GM23338 (cell line): ENCODE results near the gene GPR18. TPM values are rescaled to one million over a fixed set of nuclear protein-coding genes. Genes with fewer than 3 reads are reported as not detected.

Experiments used
- ATAC-seq: fragments of 200-7000 bp; cut with Tn5 transposase; 3 replicates; pipeline ENCODE4 v1.9.1; 2020
- DNase-seq: peaks from one replicate; pipeline ENCODE4 v3.0.0-alpha.2; 2015; ENCODE audit warnings: low spot score
- H2AFZ ChIP-seq: fragments of 200-600 bp; sonication (generic); 2 replicates; pipeline ENCODE4 v1.8.0; 2016; ENCODE audit warnings: antibody characterized with exemption, mild to moderate bottlenecking, moderate library complexity
- H3F3A ChIP-seq: fragments of 200-600 bp; sonication (generic); replicated peaks from 2 replicates; pipeline ENCODE4 v1.8.0; 2017; ENCODE audit warnings: antibody characterized with exemption, mixed run types, low read depth
- H3K27ac ChIP-seq: fragments of 200-600 bp; sonication (generic); 2 replicates; pipeline ENCODE4 v1.6.1; 2016; ENCODE audit warnings: low read depth
- H3K27me3 ChIP-seq: fragments of 200-600 bp; sonication (generic); 2 replicates; pipeline ENCODE4 v1.8.0; 2016; ENCODE audit warnings: mild to moderate bottlenecking, mixed run types, moderate library complexity; ENCODE audit not compliant: insufficient read depth
- H3K36me3 ChIP-seq: fragments of 200-600 bp; sonication (generic); 2 replicates; pipeline ENCODE4 v1.8.0; 2016; ENCODE audit warnings: mild to moderate bottlenecking; ENCODE audit not compliant: insufficient read depth
- H3K4me1 ChIP-seq: fragments of 200-600 bp; sonication (generic); 2 replicates; pipeline ENCODE4 v1.8.0; 2016; ENCODE audit warnings: mild to moderate bottlenecking, moderate library complexity; ENCODE audit not compliant: insufficient read depth
- H3K4me2 ChIP-seq: fragments of 200-600 bp; sonication (generic); 2 replicates; pipeline ENCODE4 v1.7.1; 2017; ENCODE audit warnings: mixed run types
- H3K4me3 ChIP-seq: fragments of 200-600 bp; sonication (generic); 2 replicates; pipeline ENCODE4 v1.6.1; 2016; ENCODE audit warnings: mixed run types
- H3K79me2 ChIP-seq: fragments of 200-600 bp; sonication (generic); replicated peaks from 2 replicates; pipeline ENCODE4 v1.8.0; 2017; ENCODE audit warnings: mild to moderate bottlenecking; ENCODE audit not compliant: insufficient read depth
- H3K9me2 ChIP-seq: fragments of 200-600 bp; sonication (generic); 2 replicates; pipeline ENCODE4 v1.8.0; 2017; ENCODE audit not compliant: insufficient read depth
- H4K20me1 ChIP-seq: fragments of 200-600 bp; sonication (generic); replicated peaks from 2 replicates; pipeline ENCODE4 v1.8.0; 2017; ENCODE audit warnings: mild to moderate bottlenecking; ENCODE audit not compliant: insufficient read depth
- H3K27ac Mint-ChIP-seq: 2 replicates; pipeline ENCODE4 v1.8.0; 2020; ENCODE audit warnings: inconsistent platforms, mild to moderate bottlenecking, moderate library complexity, mixed read lengths
- H3K27me3 Mint-ChIP-seq: 3 replicates; pipeline ENCODE4 v1.8.0; 2022; ENCODE audit warnings: low read depth, mild to moderate bottlenecking, moderate library complexity, mixed read lengths, inconsistent platforms; ENCODE audit not compliant: insufficient read depth, poor library complexity
- H3K36me3 Mint-ChIP-seq: 3 replicates; pipeline ENCODE4 v1.8.0; 2021; ENCODE audit warnings: low read depth, mild to moderate bottlenecking, inconsistent platforms, moderate library complexity, mixed read lengths
- H3K4me1 Mint-ChIP-seq: 3 replicates; pipeline ENCODE4 v1.8.0; 2020; ENCODE audit warnings: mild to moderate bottlenecking, inconsistent platforms, mixed read lengths
- H3K4me3 Mint-ChIP-seq: 3 replicates; pipeline ENCODE4 v1.8.0; 2021; ENCODE audit warnings: moderate library complexity, mild to moderate bottlenecking, inconsistent platforms, mixed read lengths
- H3K9me3 Mint-ChIP-seq: 3 replicates; pipeline ENCODE4 v1.8.0; 2020; ENCODE audit warnings: moderate library complexity, mild to moderate bottlenecking, inconsistent platforms, mixed read lengths
- CREB1 ChIP-seq: fragments of 250-450 bp; sonication (Bioruptor Pico); IDR thresholded peaks from 2 replicates; pipeline ENCODE4 v1.5.0; 2020; ENCODE audit warnings: low read depth, mild to moderate bottlenecking, moderate library complexity
- EZH2phosphoT487 ChIP-seq: fragments of 200-600 bp; sonication (generic); IDR thresholded peaks from one replicate; pipeline ENCODE4 v1.8.1; 2018; ENCODE audit warnings: antibody characterized with exemption; ENCODE audit not compliant: unreplicated experiment
- JUNB ChIP-seq: IDR thresholded peaks from one replicate; pipeline ENCODE4 v1.6.1; 2016; ENCODE audit warnings: antibody characterized with exemption; ENCODE audit not compliant: unreplicated experiment
- NANOG ChIP-seq: IDR thresholded peaks from 2 replicates; pipeline ENCODE4 v1.6.1; 2016; ENCODE audit warnings: antibody characterized with exemption, borderline replicate concordance
- POLR2AphosphoS5 ChIP-seq: IDR thresholded peaks from 2 replicates; pipeline ENCODE4 v1.6.1; 2016; ENCODE audit warnings: antibody characterized with exemption, low read depth
- ZNF114 ChIP-seq: fragments of 250-450 bp; sonication (Bioruptor Pico); IDR thresholded peaks from 2 replicates; pipeline ENCODE4 v1.5.0; 2020; ENCODE audit warnings: mild to moderate bottlenecking, moderate library complexity
- ZNF331 ChIP-seq: fragments of 250-450 bp; sonication (Bioruptor Pico); IDR thresholded peaks from 2 replicates; pipeline ENCODE4 v1.5.0; 2020; ENCODE audit warnings: low read depth, mild to moderate bottlenecking, moderate library complexity
- polyA plus RNA-seq: library from polyadenylated mRNA; unstranded; fragments of >200 nt; fragmentation: Nextera tagmentation; extraction: Ambion mirVana; gene quantifications from 2 replicates; pipeline ENCODE4 v1.2.1, GENCODE V29; 2016
- total RNA-seq: library from RNA; depleted of rRNA; stranded (reverse); fragments of >200 nt; shearing (Covaris generic); gene quantifications from 2 replicates; pipeline ENCODE4 v1.2.3, GENCODE V29; 2014
- TF ChIP-seq, protein P1 (sequence below): fragments of 250-450 bp; sonication (Bioruptor Pico); IDR thresholded peaks from 2 replicates; pipeline ENCODE4 v1.5.0; 2020; ENCODE audit warnings: mild to moderate bottlenecking, moderate library complexity
- TF ChIP-seq, protein P2 (sequence below): IDR thresholded peaks from 2 replicates; pipeline ENCODE4 v1.6.1; 2016; ENCODE audit warnings: antibody characterized with exemption
- TF ChIP-seq, protein P3 (sequence below), 2 experiments: fragments of 200-600 bp in 1 of 2; sonication (generic) in 1 of 2; conservative IDR thresholded peaks; 2 replicates each; pipeline versions ENCODE4 v1.5.1 to v1.6.1; 2016 to 2017; ENCODE audit warnings: antibody characterized with exemption in 2 of 2, low read depth in 2 of 2, mild to moderate bottlenecking in 2 of 2, moderate library complexity in 1 of 2
- TF ChIP-seq, protein P4 (sequence below): IDR thresholded peaks from one replicate; pipeline ENCODE4 v1.6.1; 2018; ENCODE audit warnings: antibody characterized with exemption; ENCODE audit not compliant: unreplicated experiment

The GPR18 gene
- total and polyA plus RNA-seq, 2 experiments from 2014 or later: 2.6 TPM; not detected in 1

DNA sequence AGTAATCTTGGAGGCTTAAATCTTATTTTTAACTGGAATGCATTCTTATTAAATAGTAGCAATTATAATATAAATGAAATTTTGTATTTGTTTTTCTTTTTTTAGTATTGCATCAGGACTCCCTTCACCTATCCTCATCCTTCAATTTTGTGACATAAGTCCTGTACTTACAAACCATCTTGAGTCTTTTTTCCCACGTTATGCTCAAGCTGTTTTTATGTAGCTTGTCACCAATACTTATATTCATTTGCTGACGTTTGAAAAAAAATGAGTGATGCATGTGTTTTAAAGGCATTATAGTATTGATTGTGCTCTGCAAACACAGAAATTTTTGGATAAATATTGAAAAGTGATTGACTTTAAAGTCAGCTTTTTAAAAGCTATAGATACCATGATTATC lies 888 bp downstream of the GPR18 start (continued):
- TF ChIP-seq, protein P1, sequence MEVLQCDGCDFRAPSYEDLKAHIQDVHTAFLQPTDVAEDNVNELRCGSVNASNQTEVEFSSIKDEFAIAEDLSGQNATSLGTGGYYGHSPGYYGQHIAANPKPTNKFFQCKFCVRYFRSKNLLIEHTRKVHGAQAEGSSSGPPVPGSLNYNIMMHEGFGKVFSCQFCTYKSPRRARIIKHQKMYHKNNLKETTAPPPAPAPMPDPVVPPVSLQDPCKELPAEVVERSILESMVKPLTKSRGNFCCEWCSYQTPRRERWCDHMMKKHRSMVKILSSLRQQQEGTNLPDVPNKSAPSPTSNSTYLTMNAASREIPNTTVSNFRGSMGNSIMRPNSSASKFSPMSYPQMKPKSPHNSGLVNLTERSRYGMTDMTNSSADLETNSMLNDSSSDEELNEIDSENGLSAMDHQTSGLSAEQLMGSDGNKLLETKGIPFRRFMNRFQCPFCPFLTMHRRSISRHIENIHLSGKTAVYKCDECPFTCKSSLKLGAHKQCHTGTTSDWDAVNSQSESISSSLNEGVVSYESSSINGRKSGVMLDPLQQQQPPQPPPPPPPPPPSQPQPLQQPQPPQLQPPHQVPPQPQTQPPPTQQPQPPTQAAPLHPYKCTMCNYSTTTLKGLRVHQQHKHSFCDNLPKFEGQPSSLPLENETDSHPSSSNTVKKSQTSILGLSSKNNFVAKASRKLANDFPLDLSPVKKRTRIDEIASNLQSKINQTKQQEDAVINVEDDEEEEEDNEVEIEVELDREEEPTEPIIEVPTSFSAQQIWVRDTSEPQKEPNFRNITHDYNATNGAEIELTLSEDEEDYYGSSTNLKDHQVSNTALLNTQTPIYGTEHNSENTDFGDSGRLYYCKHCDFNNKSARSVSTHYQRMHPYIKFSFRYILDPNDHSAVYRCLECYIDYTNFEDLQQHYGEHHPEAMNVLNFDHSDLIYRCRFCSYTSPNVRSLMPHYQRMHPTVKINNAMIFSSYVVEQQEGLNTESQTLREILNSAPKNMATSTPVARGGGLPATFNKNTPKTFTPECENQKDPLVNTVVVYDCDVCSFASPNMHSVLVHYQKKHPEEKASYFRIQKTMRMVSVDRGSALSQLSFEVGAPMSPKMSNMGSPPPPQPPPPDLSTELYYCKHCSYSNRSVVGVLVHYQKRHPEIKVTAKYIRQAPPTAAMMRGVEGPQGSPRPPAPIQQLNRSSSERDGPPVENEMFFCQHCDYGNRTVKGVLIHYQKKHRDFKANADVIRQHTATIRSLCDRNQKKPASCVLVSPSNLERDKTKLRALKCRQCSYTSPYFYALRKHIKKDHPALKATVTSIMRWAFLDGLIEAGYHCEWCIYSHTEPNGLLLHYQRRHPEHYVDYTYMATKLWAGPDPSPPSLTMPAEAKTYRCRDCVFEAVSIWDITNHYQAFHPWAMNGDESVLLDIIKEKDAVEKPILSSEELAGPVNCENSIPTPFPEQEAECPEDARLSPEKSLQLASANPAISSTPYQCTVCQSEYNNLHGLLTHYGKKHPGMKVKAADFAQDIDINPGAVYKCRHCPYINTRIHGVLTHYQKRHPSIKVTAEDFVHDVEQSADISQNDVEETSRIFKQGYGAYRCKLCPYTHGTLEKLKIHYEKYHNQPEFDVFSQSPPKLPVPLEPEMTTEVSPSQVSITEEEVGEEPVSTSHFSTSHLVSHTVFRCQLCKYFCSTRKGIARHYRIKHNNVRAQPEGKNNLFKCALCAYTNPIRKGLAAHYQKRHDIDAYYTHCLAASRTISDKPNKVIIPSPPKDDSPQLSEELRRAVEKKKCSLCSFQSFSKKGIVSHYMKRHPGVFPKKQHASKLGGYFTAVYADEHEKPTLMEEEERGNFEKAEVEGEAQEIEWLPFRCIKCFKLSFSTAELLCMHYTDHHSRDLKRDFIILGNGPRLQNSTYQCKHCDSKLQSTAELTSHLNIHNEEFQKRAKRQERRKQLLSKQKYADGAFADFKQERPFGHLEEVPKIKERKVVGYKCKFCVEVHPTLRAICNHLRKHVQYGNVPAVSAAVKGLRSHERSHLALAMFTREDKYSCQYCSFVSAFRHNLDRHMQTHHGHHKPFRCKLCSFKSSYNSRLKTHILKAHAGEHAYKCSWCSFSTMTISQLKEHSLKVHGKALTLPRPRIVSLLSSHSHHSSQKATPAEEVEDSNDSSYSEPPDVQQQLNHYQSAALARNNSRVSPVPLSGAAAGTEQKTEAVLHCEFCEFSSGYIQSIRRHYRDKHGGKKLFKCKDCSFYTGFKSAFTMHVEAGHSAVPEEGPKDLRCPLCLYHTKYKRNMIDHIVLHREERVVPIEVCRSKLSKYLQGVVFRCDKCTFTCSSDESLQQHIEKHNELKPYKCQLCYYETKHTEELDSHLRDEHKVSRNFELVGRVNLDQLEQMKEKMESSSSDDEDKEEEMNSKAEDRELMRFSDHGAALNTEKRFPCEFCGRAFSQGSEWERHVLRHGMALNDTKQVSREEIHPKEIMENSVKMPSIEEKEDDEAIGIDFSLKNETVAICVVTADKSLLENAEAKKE (CRISPR knock-in tag): no peak

DNA sequence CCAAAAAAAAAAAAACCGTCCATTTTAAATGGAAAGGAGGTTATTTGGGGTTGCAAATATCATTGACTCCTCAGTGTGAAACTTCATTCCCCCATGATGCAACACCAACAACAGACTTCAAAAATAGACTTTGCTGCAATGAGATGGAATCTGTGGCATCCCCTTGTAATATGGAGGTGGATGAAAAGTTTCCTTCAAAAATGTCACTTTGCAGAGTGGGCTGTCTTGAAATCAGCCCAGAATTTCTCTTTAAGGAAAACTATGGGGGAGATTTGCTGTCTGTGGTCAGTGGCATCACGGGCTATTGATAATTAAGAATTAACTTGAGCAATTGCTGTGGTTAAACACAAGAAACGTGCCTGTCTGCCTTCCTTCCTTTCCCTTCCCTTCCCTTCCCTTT lies 1.5 kb downstream of the GPR18 start:
- Mint-ChIP-seq H3K27ac (no peak overlapping the region), H3K36me3 (peaks cover 7% of the 10 kb centered on the region; the same call in 2 of the 3 replicates), H3K27me3 (no peaks in the 10 kb centered on the region), H3K9me3 (no peaks in the 10 kb centered on the region), H3K4me1 (peaks cover 17% of the 10 kb centered on the region), H3K4me3 (no peak overlapping the region)
- ATAC-seq (no peak), DNase-seq (no peak)
- Histone ChIP-seq H4K20me1 (no peaks in the 10 kb centered on the region; the same call in 1 of the 2 replicates), H3K27ac (no peak overlapping the region), H3K4me3 (no peak overlapping the region), H3F3A (no peaks in the 10 kb centered on the region), H3K79me2 (0 out of 2 replicates have a peak, but pooled peaks cover 12% of the 10 kb centered on the region), H3K36me3 (no peaks in the 10 kb centered on the region), H3K4me2 (no peak overlapping the region), H3K27me3 (no peaks in the 10 kb centered on the region), H2AFZ (no peak overlapping the region), H3K4me1 (no peaks in the 10 kb centered on the region; the same call in 1 of the 2 replicates), H3K9me2 (no peaks in the 10 kb centered on the region)
- TF ChIP-seq ZNF114 (CRISPR knock-in tag) (no peak), CREB1 (no peak), NANOG (no peak), POLR2AphosphoS5 (no peak), ZNF331 (CRISPR knock-in tag) (no peak), EZH2phosphoT487 (no peak), JUNB (no peak)
- TF ChIP-seq, protein P2, sequence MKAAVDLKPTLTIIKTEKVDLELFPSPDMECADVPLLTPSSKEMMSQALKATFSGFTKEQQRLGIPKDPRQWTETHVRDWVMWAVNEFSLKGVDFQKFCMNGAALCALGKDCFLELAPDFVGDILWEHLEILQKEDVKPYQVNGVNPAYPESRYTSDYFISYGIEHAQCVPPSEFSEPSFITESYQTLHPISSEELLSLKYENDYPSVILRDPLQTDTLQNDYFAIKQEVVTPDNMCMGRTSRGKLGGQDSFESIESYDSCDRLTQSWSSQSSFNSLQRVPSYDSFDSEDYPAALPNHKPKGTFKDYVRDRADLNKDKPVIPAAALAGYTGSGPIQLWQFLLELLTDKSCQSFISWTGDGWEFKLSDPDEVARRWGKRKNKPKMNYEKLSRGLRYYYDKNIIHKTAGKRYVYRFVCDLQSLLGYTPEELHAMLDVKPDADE: no peak
- TF ChIP-seq, protein P3, sequence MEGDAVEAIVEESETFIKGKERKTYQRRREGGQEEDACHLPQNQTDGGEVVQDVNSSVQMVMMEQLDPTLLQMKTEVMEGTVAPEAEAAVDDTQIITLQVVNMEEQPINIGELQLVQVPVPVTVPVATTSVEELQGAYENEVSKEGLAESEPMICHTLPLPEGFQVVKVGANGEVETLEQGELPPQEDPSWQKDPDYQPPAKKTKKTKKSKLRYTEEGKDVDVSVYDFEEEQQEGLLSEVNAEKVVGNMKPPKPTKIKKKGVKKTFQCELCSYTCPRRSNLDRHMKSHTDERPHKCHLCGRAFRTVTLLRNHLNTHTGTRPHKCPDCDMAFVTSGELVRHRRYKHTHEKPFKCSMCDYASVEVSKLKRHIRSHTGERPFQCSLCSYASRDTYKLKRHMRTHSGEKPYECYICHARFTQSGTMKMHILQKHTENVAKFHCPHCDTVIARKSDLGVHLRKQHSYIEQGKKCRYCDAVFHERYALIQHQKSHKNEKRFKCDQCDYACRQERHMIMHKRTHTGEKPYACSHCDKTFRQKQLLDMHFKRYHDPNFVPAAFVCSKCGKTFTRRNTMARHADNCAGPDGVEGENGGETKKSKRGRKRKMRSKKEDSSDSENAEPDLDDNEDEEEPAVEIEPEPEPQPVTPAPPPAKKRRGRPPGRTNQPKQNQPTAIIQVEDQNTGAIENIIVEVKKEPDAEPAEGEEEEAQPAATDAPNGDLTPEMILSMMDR (conservative IDR thresholded peaks at IDR 0.05; ENCODE audit: low read depth in 2 of 2): no peak
- TF ChIP-seq, protein P4, sequence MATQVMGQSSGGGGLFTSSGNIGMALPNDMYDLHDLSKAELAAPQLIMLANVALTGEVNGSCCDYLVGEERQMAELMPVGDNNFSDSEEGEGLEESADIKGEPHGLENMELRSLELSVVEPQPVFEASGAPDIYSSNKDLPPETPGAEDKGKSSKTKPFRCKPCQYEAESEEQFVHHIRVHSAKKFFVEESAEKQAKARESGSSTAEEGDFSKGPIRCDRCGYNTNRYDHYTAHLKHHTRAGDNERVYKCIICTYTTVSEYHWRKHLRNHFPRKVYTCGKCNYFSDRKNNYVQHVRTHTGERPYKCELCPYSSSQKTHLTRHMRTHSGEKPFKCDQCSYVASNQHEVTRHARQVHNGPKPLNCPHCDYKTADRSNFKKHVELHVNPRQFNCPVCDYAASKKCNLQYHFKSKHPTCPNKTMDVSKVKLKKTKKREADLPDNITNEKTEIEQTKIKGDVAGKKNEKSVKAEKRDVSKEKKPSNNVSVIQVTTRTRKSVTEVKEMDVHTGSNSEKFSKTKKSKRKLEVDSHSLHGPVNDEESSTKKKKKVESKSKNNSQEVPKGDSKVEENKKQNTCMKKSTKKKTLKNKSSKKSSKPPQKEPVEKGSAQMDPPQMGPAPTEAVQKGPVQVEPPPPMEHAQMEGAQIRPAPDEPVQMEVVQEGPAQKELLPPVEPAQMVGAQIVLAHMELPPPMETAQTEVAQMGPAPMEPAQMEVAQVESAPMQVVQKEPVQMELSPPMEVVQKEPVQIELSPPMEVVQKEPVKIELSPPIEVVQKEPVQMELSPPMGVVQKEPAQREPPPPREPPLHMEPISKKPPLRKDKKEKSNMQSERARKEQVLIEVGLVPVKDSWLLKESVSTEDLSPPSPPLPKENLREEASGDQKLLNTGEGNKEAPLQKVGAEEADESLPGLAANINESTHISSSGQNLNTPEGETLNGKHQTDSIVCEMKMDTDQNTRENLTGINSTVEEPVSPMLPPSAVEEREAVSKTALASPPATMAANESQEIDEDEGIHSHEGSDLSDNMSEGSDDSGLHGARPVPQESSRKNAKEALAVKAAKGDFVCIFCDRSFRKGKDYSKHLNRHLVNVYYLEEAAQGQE: no peak
